HepG2 (cell line): ENCODE data around the gene LTBR. TPM values are rescaled to one million over a fixed set of nuclear protein-coding genes. Genes with fewer than 3 reads are reported as not detected.
A peak's percentile ranks its signal among the peaks of the same experiment; 100 is the strongest.

Source experiments
- AKAP8 ChIP-seq: sonication (generic); formaldehyde crosslinking; IDR thresholded peaks from 2 replicates; pipeline ENCODE4 v1.5.1; 2020; ENCODE audit warnings: mild to moderate bottlenecking, missing genetic modification reagents
- CENPT ChIP-seq: sonication (generic); formaldehyde crosslinking; IDR thresholded peaks from 2 replicates; pipeline ENCODE4 v1.8.0; 2022; ENCODE audit warnings: low read depth, mild to moderate bottlenecking, moderate library complexity, missing genetic modification reagents
- HIC2 ChIP-seq: sonication (generic); formaldehyde crosslinking; IDR thresholded peaks from 2 replicates; pipeline ENCODE4 v1.9.0; 2022; ENCODE audit warnings: low read depth, missing genetic modification reagents
- HOXA7 ChIP-seq: sonication (generic); formaldehyde crosslinking; IDR thresholded peaks from 2 replicates; pipeline ENCODE4 v1.8.1; 2022; ENCODE audit warnings: mild to moderate bottlenecking, missing genetic modification reagents, moderate library complexity
- SETDB1 ChIP-seq: sonication (generic); formaldehyde crosslinking; IDR thresholded peaks from 2 replicates; pipeline ENCODE4 v1.5.1; 2020; ENCODE audit warnings: missing genetic modification reagents, mild to moderate bottlenecking, borderline replicate concordance
- SOX5 ChIP-seq: IDR thresholded peaks from 2 replicates; pipeline ENCODE4 v1.6.1; 2016; ENCODE audit warnings: borderline replicate concordance
- TEAD3 ChIP-seq: optimal IDR thresholded peaks from 2 replicates; pipeline ENCODE3; 2016; ENCODE audit warnings: borderline replicate concordance
- TOE1 ChIP-seq: sonication (generic); formaldehyde crosslinking; IDR thresholded peaks from 2 replicates; pipeline ENCODE4 v1.4.0; 2020; ENCODE audit warnings: mild to moderate bottlenecking, missing genetic modification reagents
- TRAFD1 ChIP-seq: sonication (generic); formaldehyde crosslinking; IDR thresholded peaks from 2 replicates; pipeline ENCODE4 v1.5.1; 2020; ENCODE audit warnings: missing genetic modification reagents, mild to moderate bottlenecking, borderline replicate concordance
- ZNF281 ChIP-seq: sonication (generic); formaldehyde crosslinking; IDR thresholded peaks from 2 replicates; pipeline ENCODE4 v1.4.0; 2020; ENCODE audit warnings: missing genetic modification reagents, borderline replicate concordance
- ZNF558 ChIP-seq: sonication (generic); formaldehyde crosslinking; IDR thresholded peaks from 2 replicates; pipeline ENCODE4 v1.9.0; 2022; ENCODE audit warnings: mild to moderate bottlenecking, missing genetic modification reagents, borderline replicate concordance
- ZNF879 ChIP-seq: sonication (generic); formaldehyde crosslinking; IDR thresholded peaks from 2 replicates; pipeline ENCODE4 v1.8.1; 2023; ENCODE audit warnings: missing genetic modification reagents
- polyA plus RNA-seq, 8 experiments: library from polyadenylated mRNA; depleted of rRNA in 3 of 8; stranded (reverse) in 7 of 8; unstranded in 1 of 8; fragments of >200 nt; fragmentation: Illumina TruSeq in 4 of 8; extraction: Trizol in 4 of 8; gene quantifications; 2 replicates each; pipeline versions ENCODE4 v1.2.1 to v1.2.3, GENCODE V29; 2011 to 2016; ENCODE audit warnings: low read depth in 4 of 8, missing spikeins in 1 of 8, mixed read lengths in 1 of 8; ENCODE audit not compliant: insufficient read depth in 1 of 8
- total RNA-seq, 5 experiments: library from RNA; depleted of rRNA; stranded (reverse); fragments of >200 nt; fragmentation: Illumina TruSeq; extraction: Trizol; gene quantifications; 2 replicates each; pipeline ENCODE4 v1.2.3, GENCODE V29; 2016; ENCODE audit warnings: low read depth in 1 of 5
- TF ChIP-seq, protein P1 (sequence below): sonication (generic); formaldehyde crosslinking; IDR thresholded peaks from 2 replicates; pipeline ENCODE4 v1.4.0; 2020; ENCODE audit warnings: missing genetic modification reagents
- TF ChIP-seq, protein P2 (sequence below): IDR thresholded peaks from 2 replicates; pipeline ENCODE4 v1.6.1; 2012; ENCODE audit warnings: low read length, improper control_type of control experiment

The LTBR gene
- total and polyA plus RNA-seq, 2 of the 13 experiments (the other 11 are each of a cell fraction or from before 2014, with no cell fraction given), result 31.4 to 34.8 TPM

- no peak for TF ChIP-seq TRAFD1
- peak; percentile 69 for TF ChIP-seq HIC2
- TF ChIP-seq SETDB1 (CRISPR knock-in tag), result no peak
- TF ChIP-seq ZNF281 (CRISPR knock-in tag), result no peak; the same call in 1 of the 2 replicates
- no peak; the same call in 1 of the 2 replicates for TF ChIP-seq SOX5
- peak; percentile 28 for TF ChIP-seq TEAD3
- no peak for TF ChIP-seq AKAP8
- TF ChIP-seq, protein P1, sequence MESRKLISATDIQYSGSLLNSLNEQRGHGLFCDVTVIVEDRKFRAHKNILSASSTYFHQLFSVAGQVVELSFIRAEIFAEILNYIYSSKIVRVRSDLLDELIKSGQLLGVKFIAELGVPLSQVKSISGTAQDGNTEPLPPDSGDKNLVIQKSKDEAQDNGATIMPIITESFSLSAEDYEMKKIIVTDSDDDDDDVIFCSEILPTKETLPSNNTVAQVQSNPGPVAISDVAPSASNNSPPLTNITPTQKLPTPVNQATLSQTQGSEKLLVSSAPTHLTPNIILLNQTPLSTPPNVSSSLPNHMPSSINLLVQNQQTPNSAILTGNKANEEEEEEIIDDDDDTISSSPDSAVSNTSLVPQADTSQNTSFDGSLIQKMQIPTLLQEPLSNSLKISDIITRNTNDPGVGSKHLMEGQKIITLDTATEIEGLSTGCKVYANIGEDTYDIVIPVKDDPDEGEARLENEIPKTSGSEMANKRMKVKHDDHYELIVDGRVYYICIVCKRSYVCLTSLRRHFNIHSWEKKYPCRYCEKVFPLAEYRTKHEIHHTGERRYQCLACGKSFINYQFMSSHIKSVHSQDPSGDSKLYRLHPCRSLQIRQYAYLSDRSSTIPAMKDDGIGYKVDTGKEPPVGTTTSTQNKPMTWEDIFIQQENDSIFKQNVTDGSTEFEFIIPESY (CRISPR knock-in tag), result peak; percentile 26; the same call in 1 of the 2 replicates
- TF ChIP-seq ZNF558 (CRISPR knock-in tag), result no peak
- TF ChIP-seq HOXA7 (CRISPR knock-in tag), result no peak
- TF ChIP-seq, protein P2, sequence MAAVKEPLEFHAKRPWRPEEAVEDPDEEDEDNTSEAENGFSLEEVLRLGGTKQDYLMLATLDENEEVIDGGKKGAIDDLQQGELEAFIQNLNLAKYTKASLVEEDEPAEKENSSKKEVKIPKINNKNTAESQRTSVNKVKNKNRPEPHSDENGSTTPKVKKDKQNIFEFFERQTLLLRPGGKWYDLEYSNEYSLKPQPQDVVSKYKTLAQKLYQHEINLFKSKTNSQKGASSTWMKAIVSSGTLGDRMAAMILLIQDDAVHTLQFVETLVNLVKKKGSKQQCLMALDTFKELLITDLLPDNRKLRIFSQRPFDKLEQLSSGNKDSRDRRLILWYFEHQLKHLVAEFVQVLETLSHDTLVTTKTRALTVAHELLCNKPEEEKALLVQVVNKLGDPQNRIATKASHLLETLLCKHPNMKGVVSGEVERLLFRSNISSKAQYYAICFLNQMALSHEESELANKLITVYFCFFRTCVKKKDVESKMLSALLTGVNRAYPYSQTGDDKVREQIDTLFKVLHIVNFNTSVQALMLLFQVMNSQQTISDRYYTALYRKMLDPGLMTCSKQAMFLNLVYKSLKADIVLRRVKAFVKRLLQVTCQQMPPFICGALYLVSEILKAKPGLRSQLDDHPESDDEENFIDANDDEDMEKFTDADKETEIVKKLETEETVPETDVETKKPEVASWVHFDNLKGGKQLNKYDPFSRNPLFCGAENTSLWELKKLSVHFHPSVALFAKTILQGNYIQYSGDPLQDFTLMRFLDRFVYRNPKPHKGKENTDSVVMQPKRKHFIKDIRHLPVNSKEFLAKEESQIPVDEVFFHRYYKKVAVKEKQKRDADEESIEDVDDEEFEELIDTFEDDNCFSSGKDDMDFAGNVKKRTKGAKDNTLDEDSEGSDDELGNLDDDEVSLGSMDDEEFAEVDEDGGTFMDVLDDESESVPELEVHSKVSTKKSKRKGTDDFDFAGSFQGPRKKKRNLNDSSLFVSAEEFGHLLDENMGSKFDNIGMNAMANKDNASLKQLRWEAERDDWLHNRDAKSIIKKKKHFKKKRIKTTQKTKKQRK, result no peak
- TF ChIP-seq CENPT (CRISPR knock-in tag), result no peak
- TF ChIP-seq TOE1 (CRISPR knock-in tag), result no peak; the same call in 1 of the 2 replicates
- TF ChIP-seq ZNF879 (CRISPR knock-in tag), result no peak
Observed at GRCh38 chr12:6335451-6336078, 48.4 kb upstream of the LTBR start (continued).
